Right lobe of liver (tissue), 6 donors: Measurements from ENCODE around the gene GRB2. TPM values are rescaled to one million over a fixed set of nuclear protein-coding genes. Genes with fewer than 3 reads are reported as not detected.

ENCODE experiments used
- ATAC-seq, 4 donors: fragments of 200-7000 bp; cut with Tn5 transposase; one replicate each; pipeline ENCODE4 v1.9.1; 2020; ENCODE audit warnings: mild to moderate bottlenecking in 4 of 4, moderate library complexity in 4 of 4
- DNase-seq, 3 donors: peaks; one replicate each; pipeline ENCODE4 v3.0.0-alpha.2; 2020
- H3K27ac ChIP-seq, 3 donors: fragments of 200-600 bp; one replicate each; pipeline ENCODE4 v1.8.0; 2022
- H3K27me3 ChIP-seq, 2 donors: fragments of 200-600 bp; one replicate each; pipeline ENCODE4 v1.8.0; 2022
- H3K36me3 ChIP-seq, 4 donors: fragments of 200-600 bp; sonication (generic) in 1 of 4; one replicate each; pipeline versions ENCODE4 v1.5.1 to v1.8.0; 2017 to 2022; ENCODE audit warnings: control low read depth in 1 of 4
- H3K4me1 ChIP-seq, 4 donors: fragments of 200-600 bp; sonication (generic) in 1 of 4; one replicate each; pipeline versions ENCODE4 v1.5.1 to v1.8.0; 2017 to 2022; ENCODE audit warnings: control low read depth in 1 of 4
- H3K4me3 ChIP-seq, 3 donors: fragments of 200-600 bp; one replicate each; pipeline ENCODE4 v1.8.0; 2022
- H3K9me3 ChIP-seq, 4 donors: fragments of 200-600 bp; sonication (generic) in 1 of 4; one replicate each; pipeline versions ENCODE4 v1.5.1 to v1.8.0; 2017 to 2022; ENCODE audit warnings: control low read depth in 1 of 4
- POLR2A ChIP-seq: fragments of 450-650 bp; IDR thresholded peaks from one replicate; pipeline ENCODE4 v1.6.1; 2017; ENCODE audit warnings: antibody characterized with exemption, mild to moderate bottlenecking
- WGBS: methylation state at CpG from one replicate; pipeline ENCODE4 v1.1.6; 2018; ENCODE audit warnings: low coverage, low lambda C conversion rate; ENCODE audit not compliant: insufficient coverage; ENCODE audit errors: missing lambda C conversion rate; 5-methylcytosine and 5-hydroxymethylcytosine counted together
- intact Hi-C, 2 donors: fragments of 100-400 bp; cut with DNase I; formaldehyde crosslinking; loops; one replicate each; pipeline versions ENCODE4 v1.11.2 to v1.14.1; 2022
- total RNA-seq, 6 experiments: library from RNA; depleted of rRNA in 2 of 6; stranded (reverse); fragments of >200 nt in 2 of 6; fragmentation: NEBNext Ultra II Directional in 3 of 6; extraction: Animal tissue kit (Norgen Biotek cat#: 25700) in 3 of 6; gene quantifications; one replicate each; pipeline versions ENCODE4 v1.1.0 to v1.2.4, GENCODE V29; 2016 to 2023
- TF ChIP-seq, protein P1 (sequence below), 4 donors: fragments of 200-600 bp in 3 of 4; fragments of 450-650 bp in 1 of 4; IDR thresholded peaks; one replicate each; pipeline versions ENCODE4 v1.5.1 to v1.8.0; 2016 to 2022; ENCODE audit warnings: antibody characterized with exemption in 4 of 4, mild to moderate bottlenecking in 2 of 4
- donor health status: DM: no; HTN: yes; CAD: no.
- donor health status: DM: no; HTN: no; CAD: no.
- donor health status: DM: no; HTN: no; CAD: no.
- donor health status: DM: no; HTN: yes; CAD: no.
- donor health status: DM: no; HTN: yes; CAD: no.

GRB2 gene
- total RNA-seq, 6 experiments from 2014 or later: 42.4 to 70.5 (median 53.8) TPM

DNA sequence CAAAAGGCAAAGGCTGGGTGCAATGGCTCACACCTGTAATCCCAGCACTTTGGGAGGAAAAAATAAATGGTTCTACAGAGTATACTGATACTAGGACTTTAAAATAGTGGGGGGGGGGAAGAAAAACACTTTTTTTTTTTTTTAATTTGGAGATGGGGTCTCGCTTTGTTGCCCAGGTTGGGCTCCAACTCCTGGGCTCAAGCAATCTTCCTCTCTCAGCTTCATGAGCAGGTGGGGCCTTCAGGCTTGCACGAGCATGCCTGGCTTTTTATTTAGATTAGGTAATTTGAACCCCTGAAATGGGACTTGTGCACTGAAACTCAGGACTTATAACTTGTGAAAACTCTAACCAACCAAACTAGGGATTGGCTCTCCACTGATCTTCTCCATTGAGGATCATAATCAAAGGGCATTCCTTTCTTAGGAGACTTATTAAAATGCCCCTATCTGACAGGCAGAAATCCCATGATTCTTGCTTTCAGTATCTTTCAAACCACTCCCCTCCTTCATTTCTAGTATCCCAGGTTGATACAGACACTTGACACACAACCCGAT lies 16.9 kb downstream of the GRB2 start:
- no peak for TF ChIP-seq POLR2A
- Histone ChIP-seq H3K27ac (no peak overlapping the region), H3K27me3 (no peaks in the 10 kb centered on the region), H3K9me3 (no peaks in the 10 kb centered on the region), H3K4me1 (peaks cover 0 to 36% (median 3%) of the 10 kb centered on the region in 4 donors), H3K36me3 (peaks cover 0 to 6% (median 4%) of the 10 kb centered on the region in 4 donors), H3K4me3 (no peak overlapping the region)
- ATAC-seq: no peak
- DNase-seq: no peak
- intact Hi-C loops: no loop called here
- 100% methylated on average over 1 of the region's 3 CpGs for WGBS

DNA sequence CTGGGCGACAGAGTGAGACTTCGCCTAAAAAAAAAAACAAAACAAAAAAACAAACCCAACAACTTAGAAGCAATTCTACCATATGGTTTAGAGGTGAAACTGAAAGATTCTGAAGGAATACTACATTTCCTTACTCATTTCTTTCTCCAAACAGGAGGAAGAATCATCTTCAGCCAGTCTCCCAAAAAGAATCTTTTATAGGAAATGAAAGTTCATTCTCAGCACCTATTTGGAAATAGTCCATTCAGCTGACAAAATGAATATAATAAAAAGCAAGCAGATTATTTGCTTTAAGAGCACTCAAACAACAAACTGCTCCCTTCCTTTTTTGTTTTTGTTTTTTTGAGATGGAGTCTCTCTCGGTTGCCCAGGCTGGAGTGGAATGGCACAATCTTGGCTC lies 17.7 kb downstream of the GRB2 start:
- DNase-seq (no peak), ATAC-seq (no peak)
- H3K4me1 ChIP-seq: peaks cover 0 to 38% (median 4%) of the 10 kb centered on the region in 4 donors
- H3K4me3 ChIP-seq: no peak overlapping the region
- H3K36me3 ChIP-seq: peaks cover 0 to 6% (median 4%) of the 10 kb centered on the region in 4 donors
- TF ChIP-seq POLR2A: no peak
- TF ChIP-seq, protein P1, sequence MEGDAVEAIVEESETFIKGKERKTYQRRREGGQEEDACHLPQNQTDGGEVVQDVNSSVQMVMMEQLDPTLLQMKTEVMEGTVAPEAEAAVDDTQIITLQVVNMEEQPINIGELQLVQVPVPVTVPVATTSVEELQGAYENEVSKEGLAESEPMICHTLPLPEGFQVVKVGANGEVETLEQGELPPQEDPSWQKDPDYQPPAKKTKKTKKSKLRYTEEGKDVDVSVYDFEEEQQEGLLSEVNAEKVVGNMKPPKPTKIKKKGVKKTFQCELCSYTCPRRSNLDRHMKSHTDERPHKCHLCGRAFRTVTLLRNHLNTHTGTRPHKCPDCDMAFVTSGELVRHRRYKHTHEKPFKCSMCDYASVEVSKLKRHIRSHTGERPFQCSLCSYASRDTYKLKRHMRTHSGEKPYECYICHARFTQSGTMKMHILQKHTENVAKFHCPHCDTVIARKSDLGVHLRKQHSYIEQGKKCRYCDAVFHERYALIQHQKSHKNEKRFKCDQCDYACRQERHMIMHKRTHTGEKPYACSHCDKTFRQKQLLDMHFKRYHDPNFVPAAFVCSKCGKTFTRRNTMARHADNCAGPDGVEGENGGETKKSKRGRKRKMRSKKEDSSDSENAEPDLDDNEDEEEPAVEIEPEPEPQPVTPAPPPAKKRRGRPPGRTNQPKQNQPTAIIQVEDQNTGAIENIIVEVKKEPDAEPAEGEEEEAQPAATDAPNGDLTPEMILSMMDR (IDR thresholded peaks at IDR 0.05): no peak
- 44% methylated on average over 1 of the region's 3 CpGs for WGBS
- H3K9me3 ChIP-seq: no peaks in the 10 kb centered on the region
- intact Hi-C loops: no loop called here
- no peaks in the 10 kb centered on the region for H3K27me3 ChIP-seq
- no peak overlapping the region for H3K27ac ChIP-seq

DNA sequence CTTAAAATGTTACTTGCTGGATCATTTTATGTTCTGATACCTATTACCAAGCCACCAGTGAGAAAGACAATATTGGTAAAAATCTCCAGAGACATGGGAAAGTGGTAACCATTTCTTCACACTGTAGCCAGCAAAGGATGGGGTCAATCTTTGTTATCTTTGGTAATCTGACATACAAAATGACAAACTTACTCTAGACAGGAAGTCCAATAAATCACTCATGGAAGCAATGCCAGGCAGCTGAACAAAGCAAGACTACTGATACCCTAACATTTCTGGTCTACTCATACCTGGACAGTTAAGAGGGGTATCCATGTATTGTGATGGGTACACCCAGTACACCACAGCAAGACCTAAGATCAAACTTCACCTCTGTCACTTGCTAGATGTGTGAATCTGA lies 19.0 kb downstream of the GRB2 start:
- no peak for DNase-seq
- H3K9me3 ChIP-seq: no peaks in the 10 kb centered on the region
- intact Hi-C loops: no loop called here
- H3K4me3 ChIP-seq: no peak overlapping the region
- no peaks in the 10 kb centered on the region for H3K27me3 ChIP-seq
- peaks cover 0 to 41% (median 6%) of the 10 kb centered on the region in 4 donors for H3K4me1 ChIP-seq
- TF ChIP-seq, protein P1 (IDR thresholded peaks at IDR 0.05): no peak
- TF ChIP-seq POLR2A: no peak
- peaks cover 0 to 6% (median 3%) of the 10 kb centered on the region in 4 donors for H3K36me3 ChIP-seq
- H3K27ac ChIP-seq: no peak overlapping the region
- no peak for ATAC-seq

DNA sequence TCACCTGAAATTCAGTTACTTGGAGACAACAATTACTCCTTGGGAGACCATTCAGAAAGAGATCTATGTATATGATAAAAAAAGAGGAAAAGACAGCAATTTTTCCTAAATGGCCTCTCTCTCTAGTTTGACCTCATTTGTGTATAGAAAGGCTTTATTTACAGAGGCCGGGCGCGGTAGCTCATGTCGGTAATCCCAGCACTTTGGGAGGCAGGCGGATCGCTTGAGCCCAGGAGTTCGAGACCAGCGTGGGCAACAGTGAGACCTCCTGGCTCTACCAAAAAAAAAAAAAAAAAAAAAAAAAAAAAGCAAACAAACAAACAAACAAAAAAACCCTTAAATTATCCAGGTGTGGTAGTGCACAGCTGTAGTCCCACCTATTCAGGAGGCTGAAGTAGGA lies 20.7 kb downstream of the GRB2 start:
- no peaks in the 10 kb centered on the region for H3K27me3 ChIP-seq
- no peak overlapping the region for H3K27ac ChIP-seq
- peaks cover 0 to 34% (median 6%) of the 10 kb centered on the region in 4 donors for H3K4me1 ChIP-seq
- H3K4me3 ChIP-seq: no peak overlapping the region
- ATAC-seq (no peak), DNase-seq (no peak)
- no peak for TF ChIP-seq POLR2A
- WGBS: 100% methylated on average over 6 of the region's 8 CpGs
- H3K36me3 ChIP-seq: no peaks in the 10 kb centered on the region
- no peaks in the 10 kb centered on the region for H3K9me3 ChIP-seq
- intact Hi-C loops: no loop called here

DNA sequence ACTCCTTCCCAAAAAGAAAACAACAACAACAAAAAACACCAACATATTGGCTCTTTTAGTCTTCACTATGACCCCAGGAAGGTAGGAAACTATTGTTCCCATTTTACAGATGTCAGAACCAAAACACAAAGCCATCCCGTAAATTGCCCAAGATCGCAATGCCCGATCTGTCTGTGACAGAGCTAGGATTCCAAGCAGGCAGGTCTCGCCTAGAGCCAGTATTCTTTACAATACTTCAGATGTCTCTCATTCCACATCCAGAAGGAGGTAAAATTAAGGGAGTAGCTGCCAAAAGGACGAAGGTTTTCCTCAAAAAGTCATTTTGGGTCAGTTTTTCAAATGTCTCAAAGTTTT lies 21.7 kb downstream of the GRB2 start:
- intact Hi-C loops: no loop called here
- H3K4me3 ChIP-seq: no peak overlapping the region
- H3K9me3 ChIP-seq: no peaks in the 10 kb centered on the region
- H3K27me3 ChIP-seq: no peaks in the 10 kb centered on the region
- no peaks in the 10 kb centered on the region for H3K36me3 ChIP-seq
- TF ChIP-seq POLR2A: no peak
- TF ChIP-seq, protein P1 (IDR thresholded peaks at IDR 0.05): no peak
- peak overlapping the region in 2 of 3 donors; percentile 52 to 73 for H3K27ac ChIP-seq
- H3K4me1 ChIP-seq: peaks cover 0 to 34% (median 6%) of the 10 kb centered on the region in 4 donors
- ATAC-seq (no peak), DNase-seq (no peak)
- 75% methylated on average over 5 of the region's 5 CpGs for WGBS

DNA sequence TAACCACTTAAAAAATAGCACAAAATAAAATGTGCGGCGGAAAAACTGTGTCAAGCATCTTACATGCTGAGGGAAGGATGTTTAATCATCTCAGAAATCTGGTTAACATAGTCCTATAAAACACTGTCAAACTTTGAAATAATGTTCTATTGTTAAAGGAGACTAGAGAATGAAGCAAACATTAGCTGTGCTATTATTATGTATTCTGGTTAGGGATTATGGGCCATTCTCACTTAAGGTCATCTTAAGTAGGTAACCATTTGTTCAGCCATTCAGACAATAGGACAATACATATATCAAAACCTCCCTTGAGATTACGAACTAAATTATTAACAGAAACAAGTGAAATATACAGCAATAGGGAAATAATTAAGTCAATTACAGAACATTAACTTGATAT lies 24.7 kb downstream of the GRB2 start:
- TF ChIP-seq, protein P1 (IDR thresholded peaks at IDR 0.05): no peak
- TF ChIP-seq POLR2A: no peak
- Histone ChIP-seq H3K4me3 (no peak overlapping the region), H3K4me1 (peaks cover 0 to 29% (median 6%) of the 10 kb centered on the region in 4 donors), H3K9me3 (no peaks in the 10 kb centered on the region), H3K27ac (no peak overlapping the region), H3K36me3 (no peaks in the 10 kb centered on the region), H3K27me3 (no peaks in the 10 kb centered on the region)
- DNase-seq (no peak), ATAC-seq (no peak)
- intact Hi-C loops: no loop called here
- 91% methylated on average over 3 of the region's 3 CpGs for WGBS
